ENCODE results near the gene AGPAT1.
A peak's percentile ranks its signal among the peaks of the same experiment; 100 is the strongest.

The AGPAT1 gene, protein sequence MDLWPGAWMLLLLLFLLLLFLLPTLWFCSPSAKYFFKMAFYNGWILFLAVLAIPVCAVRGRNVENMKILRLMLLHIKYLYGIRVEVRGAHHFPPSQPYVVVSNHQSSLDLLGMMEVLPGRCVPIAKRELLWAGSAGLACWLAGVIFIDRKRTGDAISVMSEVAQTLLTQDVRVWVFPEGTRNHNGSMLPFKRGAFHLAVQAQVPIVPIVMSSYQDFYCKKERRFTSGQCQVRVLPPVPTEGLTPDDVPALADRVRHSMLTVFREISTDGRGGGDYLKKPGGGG

DNA sequence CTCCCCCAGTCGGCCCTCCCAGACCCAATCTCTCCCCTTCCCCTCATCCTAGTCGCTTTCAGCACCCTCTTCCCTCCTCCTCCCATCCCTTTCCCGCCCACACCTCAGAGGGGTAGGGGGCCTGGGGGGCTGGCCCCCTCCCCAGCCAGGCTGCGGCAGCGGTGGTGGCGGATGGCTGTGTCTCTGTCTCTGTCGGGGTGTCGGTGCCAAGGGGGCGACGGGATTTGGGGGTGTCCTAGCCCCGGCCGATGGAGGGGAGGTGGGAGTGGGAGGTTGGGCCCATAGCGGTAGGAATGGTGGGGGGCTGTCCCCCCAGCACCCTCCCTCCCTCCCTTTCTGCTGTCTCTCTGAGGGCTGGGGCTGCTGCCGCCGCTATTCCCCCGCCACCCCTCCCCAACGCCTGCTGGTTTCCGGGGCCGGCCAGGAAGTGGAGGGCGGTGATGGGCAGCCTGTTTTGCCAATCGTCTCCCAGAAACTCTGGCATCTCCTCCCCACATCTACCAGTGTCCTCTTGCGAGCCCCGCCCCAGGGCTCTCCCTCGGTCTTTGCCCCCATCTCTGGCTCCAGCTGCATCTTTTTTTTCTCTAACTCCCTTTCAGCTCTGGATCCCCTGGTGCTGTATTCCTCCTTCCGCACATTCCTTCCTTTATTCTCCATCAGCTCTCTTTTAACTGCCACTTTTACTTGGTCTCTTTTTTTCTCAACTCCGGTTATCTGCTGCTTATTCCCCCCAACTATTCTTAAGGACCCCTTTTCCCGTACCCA is at the start of gene AGPAT1:
AGPAT1 (minus strand) TSS at position 374 of the 765 bp plus-strand sequence. CDS start 4,588 bp downstream, outside the sequence.
- peak; percentile 97 for DNase-seq (ENCODE audit: extremely low read depth, low read depth)
- TF ChIP-seq, protein P1, sequence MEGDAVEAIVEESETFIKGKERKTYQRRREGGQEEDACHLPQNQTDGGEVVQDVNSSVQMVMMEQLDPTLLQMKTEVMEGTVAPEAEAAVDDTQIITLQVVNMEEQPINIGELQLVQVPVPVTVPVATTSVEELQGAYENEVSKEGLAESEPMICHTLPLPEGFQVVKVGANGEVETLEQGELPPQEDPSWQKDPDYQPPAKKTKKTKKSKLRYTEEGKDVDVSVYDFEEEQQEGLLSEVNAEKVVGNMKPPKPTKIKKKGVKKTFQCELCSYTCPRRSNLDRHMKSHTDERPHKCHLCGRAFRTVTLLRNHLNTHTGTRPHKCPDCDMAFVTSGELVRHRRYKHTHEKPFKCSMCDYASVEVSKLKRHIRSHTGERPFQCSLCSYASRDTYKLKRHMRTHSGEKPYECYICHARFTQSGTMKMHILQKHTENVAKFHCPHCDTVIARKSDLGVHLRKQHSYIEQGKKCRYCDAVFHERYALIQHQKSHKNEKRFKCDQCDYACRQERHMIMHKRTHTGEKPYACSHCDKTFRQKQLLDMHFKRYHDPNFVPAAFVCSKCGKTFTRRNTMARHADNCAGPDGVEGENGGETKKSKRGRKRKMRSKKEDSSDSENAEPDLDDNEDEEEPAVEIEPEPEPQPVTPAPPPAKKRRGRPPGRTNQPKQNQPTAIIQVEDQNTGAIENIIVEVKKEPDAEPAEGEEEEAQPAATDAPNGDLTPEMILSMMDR (IDR thresholded peaks at IDR 0.05; ENCODE audit: low read depth, low read length) = no peak

GRCh38 chr6:32224696-32225095 is 48.8 kb upstream of the AGPAT1 start:
- TF ChIP-seq, protein P1 (IDR thresholded peaks at IDR 0.05; ENCODE audit: low read depth, low read length) = no peak
- no peak for DNase-seq (ENCODE audit: extremely low read depth, low read depth)

DNA sequence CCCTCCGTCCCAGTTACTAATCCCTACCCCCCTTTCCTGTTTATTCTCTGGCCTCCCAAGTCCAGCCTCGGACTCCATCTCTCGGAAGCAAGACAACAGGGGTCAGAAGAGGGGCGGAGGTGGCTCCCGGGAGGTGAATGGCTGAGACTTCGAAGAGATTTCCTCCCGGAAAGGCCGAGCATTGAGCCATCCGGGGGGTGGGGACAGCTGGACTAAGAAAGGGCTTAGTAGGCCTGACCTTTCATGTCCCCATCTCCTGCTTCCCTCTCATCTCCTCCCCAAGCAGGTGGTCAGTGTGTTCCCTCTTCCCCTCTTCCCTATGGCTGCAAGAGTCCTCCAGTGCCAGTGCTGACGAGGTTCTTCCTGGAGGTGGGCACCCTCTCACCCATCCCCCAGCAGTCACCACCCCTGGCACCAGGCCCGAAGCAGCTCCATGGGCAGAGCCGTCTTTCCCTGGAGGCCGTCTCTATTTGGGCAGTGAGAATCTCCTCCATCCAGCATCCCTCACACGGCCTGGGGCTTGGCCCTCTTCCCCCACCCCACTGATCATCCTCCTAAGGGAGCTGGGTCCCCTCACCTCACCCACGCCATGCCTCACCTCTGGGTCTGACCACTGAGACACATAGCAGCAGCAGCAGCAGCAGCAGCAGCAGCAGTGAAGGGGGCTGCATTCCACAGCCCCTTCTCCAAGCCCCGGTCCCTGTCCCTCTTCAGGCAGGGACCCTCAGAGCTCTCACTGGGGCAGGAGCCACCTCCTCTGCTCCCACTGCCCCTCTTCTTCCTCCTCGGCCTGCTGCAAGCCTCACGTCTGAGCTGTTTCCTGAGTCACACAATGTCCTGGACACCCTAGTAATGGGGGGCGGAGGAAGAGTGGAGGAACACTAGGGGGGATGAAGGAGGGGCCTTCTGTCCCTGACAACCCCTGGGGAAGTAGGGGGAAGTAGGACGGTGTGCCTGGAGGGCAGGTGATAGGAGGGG is 47.7 kb upstream of the AGPAT1 start, which contains the start of gene NOTCH4:
NOTCH4 (minus strand) TSS at position 810 of the 978 bp plus-strand sequence; CDS start at position 671, 139 bp downstream.
- no peak for DNase-seq (ENCODE audit: extremely low read depth, low read depth)
- TF ChIP-seq, protein P1 (IDR thresholded peaks at IDR 0.05; ENCODE audit: low read depth, low read length) = no peak

- no peak for DNase-seq (ENCODE audit: extremely low read depth, low read depth)
- TF ChIP-seq, protein P1 (IDR thresholded peaks at IDR 0.05; ENCODE audit: low read depth, low read length) = no peak
These were observed 46.7 kb upstream of the AGPAT1 start for GRCh38 chr6:32222333-32223230.

DNA sequence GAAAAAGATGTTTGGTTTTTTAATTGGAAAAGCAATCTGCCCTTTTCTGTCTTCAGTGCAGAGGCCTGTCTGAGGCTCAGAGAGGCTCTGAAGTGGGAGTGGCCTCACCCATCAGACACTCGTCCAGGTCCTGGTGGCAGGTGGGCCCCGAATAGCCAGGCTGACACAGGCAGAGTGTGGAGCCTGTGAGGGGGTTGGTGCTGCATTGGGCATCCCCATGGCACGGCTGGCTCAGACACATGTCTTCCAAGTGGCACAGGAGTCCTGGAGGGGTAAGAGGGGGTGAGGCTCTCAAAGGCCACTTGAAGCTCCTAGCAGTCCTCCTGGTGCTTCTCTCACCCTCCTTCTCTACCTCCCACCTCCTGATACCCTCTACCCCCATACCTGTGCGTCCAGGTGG is 44.1 kb upstream of the AGPAT1 start:
- TF ChIP-seq, protein P1 (IDR thresholded peaks at IDR 0.05; ENCODE audit: low read depth, low read length) = no peak
- no peak for DNase-seq (ENCODE audit: extremely low read depth, low read depth)

DNA sequence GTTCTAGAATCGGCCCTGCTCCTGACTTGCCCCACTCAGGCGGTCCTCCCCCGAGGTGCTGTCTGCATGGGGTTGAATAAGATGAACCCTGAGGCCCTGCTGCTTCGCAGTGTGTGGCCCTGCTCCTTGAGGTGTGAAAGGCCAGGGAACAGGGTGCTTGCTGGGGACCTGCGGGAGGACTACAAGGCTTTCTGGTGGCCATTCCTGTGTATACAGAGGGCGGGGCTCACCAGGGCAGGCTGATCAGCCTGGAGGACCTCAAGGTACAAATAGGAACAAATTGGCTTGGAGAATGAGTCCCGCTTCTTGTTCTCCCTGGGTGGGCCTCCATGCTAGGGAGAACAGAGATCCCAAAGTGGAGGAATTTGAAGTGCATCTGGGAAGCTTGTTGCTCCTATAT is 42.3 kb upstream of the AGPAT1 start:
- no peak for DNase-seq (ENCODE audit: extremely low read depth, low read depth)
- TF ChIP-seq, protein P1 (IDR thresholded peaks at IDR 0.05; ENCODE audit: low read depth, low read length) = no peak

Data from AG09319 (cell line).